OCI-LY3 (cell line): ENCODE results near the gene NTN5.

Source experiments
- EZH2phosphoT487 ChIP-seq: fragments of 200-600 bp; shearing (Covaris generic); IDR thresholded peaks from 2 replicates; pipeline ENCODE4 v1.6.1; 2018; ENCODE audit warnings: antibody characterized with exemption, mixed run types, low read depth
- TF ChIP-seq, protein P1 (sequence below): fragments of 200-600, 300-600 bp; sonication (generic); IDR thresholded peaks from 2 replicates; pipeline ENCODE4 v1.5.1; 2014; ENCODE audit warnings: antibody characterized with exemption, low read length, low read depth

DNA sequence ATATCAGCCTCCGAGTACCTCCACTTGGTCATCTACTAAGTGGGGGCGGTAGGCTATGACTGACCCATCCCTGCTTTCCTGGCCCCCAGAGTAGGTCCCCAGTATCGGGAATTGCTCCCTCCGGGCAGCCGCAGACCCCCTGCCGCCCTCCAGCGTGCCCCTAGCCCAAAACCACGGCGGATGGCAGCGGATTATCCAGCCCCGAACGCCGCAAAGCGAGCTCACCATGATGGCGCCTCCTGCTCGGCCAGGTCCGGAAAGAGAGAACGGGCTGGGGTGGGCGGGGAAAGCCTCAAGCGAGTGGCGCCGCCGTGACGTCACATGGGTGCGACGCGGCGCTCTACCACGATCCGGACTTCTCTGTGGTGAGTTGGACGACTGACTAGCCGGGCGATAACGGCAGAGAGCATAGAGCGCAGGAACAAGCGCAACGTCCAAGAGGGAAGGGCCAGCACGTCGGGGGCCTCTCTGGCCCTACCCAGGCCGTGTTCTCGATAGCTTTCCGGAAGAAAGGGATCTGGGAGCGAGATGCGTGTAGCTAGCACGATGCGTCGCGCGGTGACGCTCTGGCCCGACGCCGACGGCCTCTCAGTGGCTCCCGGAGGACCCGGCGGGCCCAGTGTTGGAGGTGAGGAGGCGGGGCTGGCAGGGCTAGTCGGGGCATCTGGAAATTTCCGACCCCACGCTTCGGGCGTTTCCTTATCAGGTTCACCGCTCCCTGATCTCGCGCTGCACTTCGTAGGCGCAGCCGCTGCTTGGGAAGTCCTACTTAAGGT lies 53.7 kb downstream of the NTN5 start, which contains the start of the genes RPL18 and SPHK2:
- TF ChIP-seq, protein P1, sequence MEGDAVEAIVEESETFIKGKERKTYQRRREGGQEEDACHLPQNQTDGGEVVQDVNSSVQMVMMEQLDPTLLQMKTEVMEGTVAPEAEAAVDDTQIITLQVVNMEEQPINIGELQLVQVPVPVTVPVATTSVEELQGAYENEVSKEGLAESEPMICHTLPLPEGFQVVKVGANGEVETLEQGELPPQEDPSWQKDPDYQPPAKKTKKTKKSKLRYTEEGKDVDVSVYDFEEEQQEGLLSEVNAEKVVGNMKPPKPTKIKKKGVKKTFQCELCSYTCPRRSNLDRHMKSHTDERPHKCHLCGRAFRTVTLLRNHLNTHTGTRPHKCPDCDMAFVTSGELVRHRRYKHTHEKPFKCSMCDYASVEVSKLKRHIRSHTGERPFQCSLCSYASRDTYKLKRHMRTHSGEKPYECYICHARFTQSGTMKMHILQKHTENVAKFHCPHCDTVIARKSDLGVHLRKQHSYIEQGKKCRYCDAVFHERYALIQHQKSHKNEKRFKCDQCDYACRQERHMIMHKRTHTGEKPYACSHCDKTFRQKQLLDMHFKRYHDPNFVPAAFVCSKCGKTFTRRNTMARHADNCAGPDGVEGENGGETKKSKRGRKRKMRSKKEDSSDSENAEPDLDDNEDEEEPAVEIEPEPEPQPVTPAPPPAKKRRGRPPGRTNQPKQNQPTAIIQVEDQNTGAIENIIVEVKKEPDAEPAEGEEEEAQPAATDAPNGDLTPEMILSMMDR, result no peak
- no peak for TF ChIP-seq EZH2phosphoT487
